Measurements from ENCODE around the gene RFXANK.

DNA sequence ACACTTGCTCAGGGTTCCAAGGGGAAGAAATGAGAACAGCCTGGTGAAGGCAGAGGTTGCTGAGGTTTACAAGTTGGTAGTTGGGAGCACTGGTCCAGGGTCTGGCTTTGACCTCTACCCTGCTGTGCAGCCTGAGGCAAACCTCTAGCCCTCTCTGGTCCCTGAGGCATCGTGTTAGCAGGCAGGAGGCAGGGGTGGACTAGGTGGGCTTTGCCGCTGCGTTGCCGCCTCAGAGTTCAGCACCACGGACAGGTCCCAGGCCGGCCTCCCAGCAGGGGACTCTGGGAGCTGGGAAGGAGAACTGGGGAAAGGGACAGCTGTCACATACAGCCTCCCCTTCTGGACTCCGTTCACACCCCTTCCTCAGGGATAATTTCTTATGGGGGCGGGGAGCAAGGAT, 22.8 kb downstream of the RFXANK start:
- TF ChIP-seq CTCF (IDR thresholded peaks at IDR 0.05) (no peak), POLR2A (IDR thresholded peaks at IDR 0.05) (no peak)
